ENCODE data around the gene OR5J2. TPM values are rescaled to one million over a fixed set of nuclear protein-coding genes. Genes with fewer than 3 reads are reported as not detected.

OR5J2 gene
- total RNA-seq, 1 donor from 2014 or later = not detected

DNA sequence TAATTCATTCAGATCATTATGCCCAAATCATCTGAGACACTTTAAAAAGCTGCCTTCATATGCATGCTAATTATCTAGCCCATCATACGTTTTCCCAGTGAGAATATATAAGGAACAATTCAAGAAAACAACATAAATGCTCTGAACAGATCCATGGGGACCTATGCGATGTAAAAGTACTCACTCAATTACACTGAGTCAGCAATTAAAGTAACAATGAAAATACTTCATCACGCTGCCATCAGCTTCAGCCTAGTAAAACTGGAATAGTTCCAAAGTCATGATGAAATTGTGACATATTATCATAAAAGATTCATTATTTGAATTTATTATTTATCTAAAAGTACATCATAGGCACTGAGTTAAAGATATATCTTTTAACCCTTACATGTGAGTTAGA lies 12.6 kb upstream of the OR5J2 start:
- no peaks in the 10 kb centered on the region for H3K9me3 Mint-ChIP-seq
- TF ChIP-seq, protein P1, sequence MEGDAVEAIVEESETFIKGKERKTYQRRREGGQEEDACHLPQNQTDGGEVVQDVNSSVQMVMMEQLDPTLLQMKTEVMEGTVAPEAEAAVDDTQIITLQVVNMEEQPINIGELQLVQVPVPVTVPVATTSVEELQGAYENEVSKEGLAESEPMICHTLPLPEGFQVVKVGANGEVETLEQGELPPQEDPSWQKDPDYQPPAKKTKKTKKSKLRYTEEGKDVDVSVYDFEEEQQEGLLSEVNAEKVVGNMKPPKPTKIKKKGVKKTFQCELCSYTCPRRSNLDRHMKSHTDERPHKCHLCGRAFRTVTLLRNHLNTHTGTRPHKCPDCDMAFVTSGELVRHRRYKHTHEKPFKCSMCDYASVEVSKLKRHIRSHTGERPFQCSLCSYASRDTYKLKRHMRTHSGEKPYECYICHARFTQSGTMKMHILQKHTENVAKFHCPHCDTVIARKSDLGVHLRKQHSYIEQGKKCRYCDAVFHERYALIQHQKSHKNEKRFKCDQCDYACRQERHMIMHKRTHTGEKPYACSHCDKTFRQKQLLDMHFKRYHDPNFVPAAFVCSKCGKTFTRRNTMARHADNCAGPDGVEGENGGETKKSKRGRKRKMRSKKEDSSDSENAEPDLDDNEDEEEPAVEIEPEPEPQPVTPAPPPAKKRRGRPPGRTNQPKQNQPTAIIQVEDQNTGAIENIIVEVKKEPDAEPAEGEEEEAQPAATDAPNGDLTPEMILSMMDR (conservative IDR thresholded peaks at IDR 0.05) = no peak
- H3K27me3 Mint-ChIP-seq (ENCODE audit: low read depth) = no peaks in the 10 kb centered on the region
- H3K27ac Mint-ChIP-seq (ENCODE audit: unreplicated experiment) = no peak overlapping the region
- H3K36me3 Mint-ChIP-seq (ENCODE audit: low read depth) = no peaks in the 10 kb centered on the region
- no peak for DNase-seq (ENCODE audit: low read depth, low spot score)
- no peak overlapping the region for H3K4me3 Mint-ChIP-seq
- H3K4me1 Mint-ChIP-seq = no peaks in the 10 kb centered on the region

DNA sequence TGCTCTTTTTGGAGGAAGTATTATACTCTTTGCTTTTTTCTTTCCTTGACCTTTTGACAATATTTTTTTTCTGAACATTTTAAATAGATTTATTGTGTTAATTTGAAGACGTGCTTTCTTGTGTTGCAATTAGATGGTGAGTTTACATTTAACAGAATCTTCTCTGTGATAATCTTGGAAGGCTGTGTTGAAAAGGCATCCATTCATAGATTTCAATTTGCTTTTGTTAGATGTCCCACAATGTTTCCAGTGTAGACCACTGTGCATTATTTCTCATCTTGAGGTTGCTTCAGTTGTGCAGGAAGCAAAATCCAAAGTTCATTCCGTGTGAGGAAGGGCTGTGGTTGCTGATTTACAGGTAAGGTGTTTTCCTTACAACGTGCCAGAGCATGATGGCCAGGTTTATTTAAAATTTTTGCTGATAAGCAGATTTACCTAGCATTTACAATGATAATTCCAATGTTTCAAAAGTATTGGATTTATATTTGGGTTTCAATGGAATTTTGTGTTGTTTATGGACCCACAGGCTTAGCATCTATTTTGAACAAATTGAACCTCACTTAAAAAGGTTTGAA lies 4.1 kb upstream of the OR5J2 start:
- DNase-seq (ENCODE audit: low read depth, low spot score) = no peak
- TF ChIP-seq, protein P1 (conservative IDR thresholded peaks at IDR 0.05) = no peak
- no peaks in the 10 kb centered on the region for H3K27me3 Mint-ChIP-seq (ENCODE audit: low read depth)
- H3K36me3 Mint-ChIP-seq (ENCODE audit: low read depth) = no peaks in the 10 kb centered on the region
- H3K4me1 Mint-ChIP-seq = peaks cover 8% of the 10 kb centered on the region
- no peak overlapping the region for H3K4me3 Mint-ChIP-seq
- H3K27ac Mint-ChIP-seq (ENCODE audit: unreplicated experiment) = peak overlapping the region; percentile 73
- H3K9me3 Mint-ChIP-seq = no peaks in the 10 kb centered on the region

DNA sequence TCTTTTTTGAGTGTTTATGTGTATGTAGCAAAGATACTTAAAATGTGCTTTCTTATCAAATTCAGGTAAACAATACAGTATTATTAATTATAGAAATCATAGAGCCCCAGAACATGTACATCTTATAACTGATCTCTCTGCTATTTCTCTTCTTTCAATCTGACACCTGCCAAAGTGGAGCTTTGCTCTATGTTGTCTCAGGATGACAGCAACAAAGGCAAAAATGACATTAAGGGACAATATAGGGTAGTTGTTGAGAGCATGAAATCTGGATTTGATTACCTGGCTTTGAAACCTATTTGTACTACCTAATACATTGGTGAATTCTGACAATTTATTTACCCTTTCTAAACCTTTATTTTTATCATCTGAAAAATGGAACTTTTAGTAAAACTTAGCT lies 7.0 kb downstream of the OR5J2 start:
- Mint-ChIP-seq H3K27ac (ENCODE audit: unreplicated experiment) (no peak overlapping the region), H3K36me3 (ENCODE audit: low read depth) (peaks cover 3% of the 10 kb centered on the region), H3K4me1 (no peaks in the 10 kb centered on the region), H3K4me3 (no peak overlapping the region), H3K9me3 (peaks cover 3% of the 10 kb centered on the region), H3K27me3 (ENCODE audit: low read depth) (no peaks in the 10 kb centered on the region)
- TF ChIP-seq, protein P1 (conservative IDR thresholded peaks at IDR 0.05) = no peak
- DNase-seq (ENCODE audit: low read depth, low spot score) = no peak

DNA sequence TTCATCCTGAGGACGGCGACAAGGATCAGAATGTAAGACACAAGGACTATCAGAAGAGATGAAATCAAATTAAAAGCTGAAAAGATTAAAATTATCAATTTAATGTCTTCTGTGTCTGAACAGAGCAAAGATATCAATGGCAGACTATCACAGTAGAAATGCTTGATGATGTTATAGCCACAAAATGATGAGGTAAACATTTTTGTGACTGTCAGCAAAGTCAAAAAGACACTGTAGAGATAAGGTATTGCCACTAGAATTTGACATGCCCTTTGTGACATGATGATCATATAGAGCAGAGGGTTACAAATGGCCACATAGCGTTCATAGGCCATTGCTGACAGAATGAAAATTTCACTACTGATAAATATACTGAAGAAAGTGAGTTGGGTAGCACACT lies 12.2 kb downstream of the OR5J2 start:
- H3K9me3 Mint-ChIP-seq = peaks cover 9% of the 10 kb centered on the region
- H3K36me3 Mint-ChIP-seq (ENCODE audit: low read depth) = no peaks in the 10 kb centered on the region
- no peak for DNase-seq (ENCODE audit: low read depth, low spot score)
- H3K27ac Mint-ChIP-seq (ENCODE audit: unreplicated experiment) = no peak overlapping the region
- H3K27me3 Mint-ChIP-seq (ENCODE audit: low read depth) = no peaks in the 10 kb centered on the region
- TF ChIP-seq, protein P1 (conservative IDR thresholded peaks at IDR 0.05) = no peak
- no peak overlapping the region for H3K4me3 Mint-ChIP-seq
- H3K4me1 Mint-ChIP-seq = no peaks in the 10 kb centered on the region

DNA sequence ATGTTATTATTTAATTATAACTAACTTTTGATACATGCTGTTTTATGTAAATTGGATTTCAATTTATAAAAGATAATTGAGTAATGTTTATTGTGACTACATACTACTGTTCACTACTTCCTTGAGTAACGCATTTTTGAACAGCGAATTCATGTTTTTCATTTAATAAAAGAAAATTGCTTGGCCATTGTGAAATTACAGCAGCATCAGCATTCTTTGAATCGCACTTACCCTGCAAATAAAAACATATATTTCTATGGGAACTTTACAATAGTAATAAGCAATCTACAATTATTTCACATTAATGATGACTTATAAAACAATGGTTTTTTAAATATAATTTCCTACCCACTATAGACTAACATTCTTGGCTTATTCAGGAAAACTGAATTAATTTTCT lies 20.3 kb downstream of the OR5J2 start:
- Mint-ChIP-seq H3K36me3 (ENCODE audit: low read depth) (no peaks in the 10 kb centered on the region), H3K9me3 (peaks cover 3% of the 10 kb centered on the region), H3K4me3 (no peak overlapping the region), H3K27me3 (ENCODE audit: low read depth) (no peaks in the 10 kb centered on the region), H3K27ac (ENCODE audit: unreplicated experiment) (no peak overlapping the region), H3K4me1 (no peaks in the 10 kb centered on the region)
- no peak for DNase-seq (ENCODE audit: low read depth, low spot score)
- TF ChIP-seq, protein P1 (conservative IDR thresholded peaks at IDR 0.05) = no peak

Data from neural crest cell (in vitro differentiated cells).